Fibroblast of lung (primary cell): ENCODE data around the gene DOLPP1. TPM values are rescaled to one million over a fixed set of nuclear protein-coding genes. Genes with fewer than 3 reads are reported as not detected.
A peak's percentile ranks its signal among the peaks of the same experiment; 100 is the strongest.
"Not testable (repeated sequence)": the region's sequence is repeated elsewhere in the genome, so short reads cannot be mapped to it uniquely, and the experiment has no call there.

ENCODE experiments used
- DNase-seq, 2 donors: peaks; one replicate each; pipeline versions ENCODE4 v3.0.0 to v3.0.0-alpha.2; 2010; ENCODE audit warnings: low read depth in 2 of 2
- H2AFZ ChIP-seq: 2 replicates; pipeline ENCODE4 v1.5.1; 2012; ENCODE audit warnings: low read length, control low read depth, inconsistent platforms
- H3K27ac ChIP-seq: 2 replicates; pipeline ENCODE4 v1.5.1; 2011; ENCODE audit warnings: low read length, control low read depth; ENCODE audit not compliant: insufficient read depth
- H3K27me3 ChIP-seq: 2 replicates; pipeline ENCODE4 v1.5.1; 2011; ENCODE audit warnings: mild to moderate bottlenecking, low read length; ENCODE audit not compliant: control insufficient read depth, insufficient read depth
- H3K36me3 ChIP-seq: 2 replicates; pipeline ENCODE4 v1.5.1; 2011; ENCODE audit warnings: low read length; ENCODE audit not compliant: control insufficient read depth, insufficient read depth
- H3K4me1 ChIP-seq: 2 replicates; pipeline ENCODE4 v1.5.1; 2011; ENCODE audit warnings: low read length; ENCODE audit not compliant: control insufficient read depth, insufficient read depth; ENCODE audit errors: extremely low read depth
- H3K4me2 ChIP-seq: 2 replicates; pipeline ENCODE4 v1.5.1; 2011; ENCODE audit warnings: low read length, control low read depth; ENCODE audit not compliant: insufficient read depth; ENCODE audit errors: extremely low read depth
- H3K4me3 ChIP-seq, 4 experiments: fragments of 200-600 bp in 1 of 4; sonication (generic) in 1 of 4; replicated peaks in 1 of 4; 2 replicates each; pipeline ENCODE4 v1.5.1; 2011 to 2016; ENCODE audit warnings: low read length in 4 of 4, low read depth in 3 of 4, mild to moderate bottlenecking in 3 of 4, control low read depth in 2 of 4, inconsistent platforms in 1 of 4, mixed read lengths in 1 of 4; ENCODE audit not compliant: insufficient read depth in 1 of 4; ENCODE audit errors: control extremely low read depth in 1 of 4
- H3K79me2 ChIP-seq: 2 replicates; pipeline ENCODE4 v1.5.1; 2012; ENCODE audit warnings: mild to moderate bottlenecking, low read length, inconsistent platforms; ENCODE audit not compliant: control insufficient read depth, insufficient read depth
- H3K9ac ChIP-seq: 2 replicates; pipeline ENCODE4 v1.5.1; 2011; ENCODE audit warnings: mild to moderate bottlenecking, low read length, control low read depth; ENCODE audit not compliant: insufficient read depth
- H3K9me3 ChIP-seq: 2 replicates; pipeline ENCODE4 v1.5.1; 2012; ENCODE audit warnings: low read depth, low read length; ENCODE audit not compliant: control insufficient read depth, insufficient read depth
- H4K20me1 ChIP-seq: 2 replicates; pipeline ENCODE4 v1.5.1; 2011; ENCODE audit warnings: low read length; ENCODE audit not compliant: control insufficient read depth, insufficient read depth; ENCODE audit errors: extremely low read depth
- CTCF ChIP-seq, 2 donors: IDR thresholded peaks in 1 of 2; conservative IDR thresholded peaks in 1 of 2; 1 replicate in 1 of 2; 2 replicates in 1 of 2; pipeline ENCODE4 v1.5.1; 2011 to 2012; ENCODE audit warnings: low read length in 2 of 2, control low read depth in 1 of 2, inconsistent platforms in 1 of 2, low read depth in 1 of 2, mild to moderate bottlenecking in 1 of 2
- EZH2 ChIP-seq: IDR thresholded peaks from 2 replicates; pipeline ENCODE4 v1.5.1; 2012; ENCODE audit warnings: low read length, control low read depth, mild to moderate bottlenecking; ENCODE audit errors: missing control alignments
- polyA plus RNA-seq, 2 donors: library from polyadenylated mRNA; depleted of rRNA in 1 of 2; stranded (reverse) in 1 of 2; unstranded in 1 of 2; fragments of >200 nt; gene quantifications; 2 replicates each; pipeline ENCODE4 v1.2.1, GENCODE V29; 2011 to 2012; ENCODE audit warnings: missing spikeins in 1 of 2
- total RNA-seq: library from RNA; depleted of rRNA; stranded (reverse); fragments of >200 nt; gene quantifications from 2 replicates; pipeline ENCODE4 v1.2.1, GENCODE V29; 2014

The DOLPP1 gene
- total and polyA plus RNA-seq, 2 donors (not counting 1 experiment from before 2014, with no cell fraction given), result 7.4 to 9.7 TPM

GRCh38 chr9:129033216-129033615, 47.7 kb upstream of the DOLPP1 start:
- no peak for DNase-seq
- H3K4me3 ChIP-seq, result no peak overlapping the region
- no peak overlapping the region for H3K27ac ChIP-seq
- H3K27me3 ChIP-seq, result no peaks in the 10 kb centered on the region
- no peaks in the 10 kb centered on the region for H3K9me3 ChIP-seq
- H3K4me1 ChIP-seq, result peaks cover 8% of the 10 kb centered on the region
- H4K20me1 ChIP-seq, result no peaks in the 10 kb centered on the region
- no peak overlapping the region for H3K9ac ChIP-seq
- H2AFZ ChIP-seq, result no peak overlapping the region
- no peak for TF ChIP-seq CTCF (conservative IDR thresholded peaks at IDR 0.05 in 1 of 2, IDR thresholded peaks at IDR 0.05 in 1 of 2; ENCODE audit: low read depth in 1 of 2, low read length in 2 of 2)
- no peak for TF ChIP-seq EZH2
- no peaks in the 10 kb centered on the region for H3K36me3 ChIP-seq
- peaks cover 11% of the 10 kb centered on the region for H3K79me2 ChIP-seq
- H3K4me2 ChIP-seq, result no peak overlapping the region

GRCh38 chr9:129035838-129036237, 45.1 kb upstream of the DOLPP1 start:
- H3K4me1 ChIP-seq, H3K36me3 ChIP-seq, H3K9me3 ChIP-seq, H4K20me1 ChIP-seq, DNase-seq, H3K27me3 ChIP-seq: not testable (repeated sequence)
- Histone ChIP-seq H3K9ac (peak overlapping the region; percentile 5), H3K4me3 (peak overlapping the region; percentile 52 to 95 (median 70)), H3K27ac (peak overlapping the region; percentile 44), H3K4me2 (peak overlapping the region; percentile 93), H3K79me2 (peaks cover 13% of the 10 kb centered on the region), H2AFZ (peak overlapping the region; percentile 98)

- DNase-seq, result peak; percentile 99
- Histone ChIP-seq H3K9me3 (no peaks in the 10 kb centered on the region), H3K4me2 (peak within 1 kb of the TSS; percentile 94), H3K27me3 (no peaks in the 10 kb centered on the region), H3K4me1 (peaks cover 9% of the 10 kb centered on the region), H3K4me3 (peak within 1 kb of the TSS; percentile 77 to 95 (median 81)), H4K20me1 (no peaks in the 10 kb centered on the region), H3K9ac (peak within 1 kb of the TSS; percentile 83), H2AFZ (peak within 1 kb of the TSS; percentile 98), H3K36me3 (no peaks in the 10 kb centered on the region), H3K79me2 (peaks cover 13% of the 10 kb centered on the region), H3K27ac (peak within 1 kb of the TSS; percentile 59)
- TF ChIP-seq CTCF (conservative IDR thresholded peaks at IDR 0.05 in 1 of 2, IDR thresholded peaks at IDR 0.05 in 1 of 2; ENCODE audit: low read depth in 1 of 2, low read length in 2 of 2) (no peak), EZH2 (no peak)
These were observed 44.5 kb upstream of the DOLPP1 start, which contains the start of gene MIGA2 for GRCh38 chr9:129036241-129036922. TSS of gene MIGA2 (plus strand) at chr9:129036626. CDS start at chr9:129040595, 3,969 bp downstream.
